PC-9 (cell line): ENCODE data around the gene VOPP1. TPM values are rescaled to one million over a fixed set of nuclear protein-coding genes. Genes with fewer than 3 reads are reported as not detected.

ENCODE experiments used
- BruUV-seq: library from RNA; stranded (reverse); fragments of 400-500 nt; replicated peaks from 2 replicates; lab custom pipeline; 2021; lab: Mats Ljungman, UMichigan
- CTCF ChIA-PET: fragments of 300-600 bp; sonication (Branson Sonifier 250); formaldehyde crosslinking; loops from one replicate; lab custom pipeline; 2022; ENCODE audit warnings: antibody characterized with exemption; lab: Charles Lee
- POLR2A ChIA-PET: fragments of 300-600 bp; sonication (Branson Sonifier 250); formaldehyde crosslinking; loops from one replicate; lab custom pipeline; 2022; ENCODE audit warnings: antibody characterized with exemption; ENCODE audit not compliant: unreplicated experiment; lab: Charles Lee
- DNase-seq, 2 experiments: peaks; one replicate each; pipeline versions ENCODE4 v3.0.0 to v3.0.0-alpha.2; 2015 to 2022; ENCODE audit warnings: mixed read lengths in 1 of 2
- H2AFZ ChIP-seq: fragments of 200-600 bp; sonication (generic); 2 replicates; pipeline ENCODE4 v1.8.1; 2017; ENCODE audit warnings: antibody characterized with exemption
- H3F3A ChIP-seq: fragments of 200-600 bp; sonication (generic); 2 replicates; pipeline ENCODE4 v1.8.1; 2017; ENCODE audit warnings: antibody characterized with exemption, mild to moderate bottlenecking, low read depth; ENCODE audit not compliant: insufficient read depth
- H3K27ac ChIP-seq: fragments of 200-600 bp; sonication (generic); 2 replicates; pipeline ENCODE4 v1.6.1; 2016; ENCODE audit warnings: mixed run types
- H3K27me3 ChIP-seq: fragments of 200-600 bp; sonication (generic); 2 replicates; pipeline ENCODE4 v1.6.1; 2016; ENCODE audit warnings: low read depth, mixed run types; ENCODE audit not compliant: insufficient read depth
- H3K36me3 ChIP-seq: fragments of 200-600 bp; sonication (generic); 2 replicates; pipeline ENCODE4 v1.6.1; 2016; ENCODE audit warnings: low read depth, mixed run types
- H3K4me1 ChIP-seq: fragments of 200-600 bp; sonication (generic); replicated peaks from 2 replicates; pipeline ENCODE4 v1.6.1; 2016; ENCODE audit warnings: mixed run types; ENCODE audit not compliant: insufficient read depth
- H3K4me2 ChIP-seq: fragments of 200-600 bp; sonication (generic); 2 replicates; pipeline ENCODE4 v1.6.1; 2017; ENCODE audit warnings: mixed run types
- H3K4me3 ChIP-seq: fragments of 200-600 bp; sonication (generic); 2 replicates; pipeline ENCODE4 v1.6.1; 2016; ENCODE audit warnings: mixed run types
- H3K79me2 ChIP-seq: fragments of 200-600 bp; sonication (generic); 2 replicates; pipeline ENCODE4 v1.6.1; 2017; ENCODE audit warnings: low read depth, mixed run types
- H3K9me2 ChIP-seq: fragments of 200-600 bp; sonication (generic); 2 replicates; pipeline ENCODE4 v1.8.1; 2017; ENCODE audit warnings: mild to moderate bottlenecking; ENCODE audit not compliant: insufficient read depth
- H3K9me3 ChIP-seq: fragments of 200-600 bp; sonication (generic); 2 replicates; pipeline ENCODE4 v1.8.1; 2016; ENCODE audit warnings: low read depth; ENCODE audit not compliant: insufficient read depth
- H4K20me1 ChIP-seq: fragments of 200-600 bp; sonication (generic); 2 replicates; pipeline ENCODE4 v1.8.1; 2017; ENCODE audit not compliant: insufficient read depth
- EZH2 ChIP-seq: fragments of 200-600 bp; sonication (generic); IDR thresholded peaks from 2 replicates; pipeline ENCODE4 v1.8.0; 2017; ENCODE audit warnings: antibody characterized with exemption, low read depth
- intact Hi-C: fragments of 100-400 bp; cut with micrococcal nuclease; formaldehyde crosslinking; loops from one replicate; pipeline ENCODE4 v1.10.0; 2022; ENCODE audit not compliant: unreplicated experiment
- total RNA-seq: library from RNA; stranded (reverse); gene quantifications from 2 replicates; pipeline ENCODE4 v1.2.3, GENCODE V29; 2021
- TF ChIP-seq, protein P1 (sequence below): fragments of 200-600 bp; sonication (generic); conservative IDR thresholded peaks from 2 replicates; pipeline ENCODE4 v1.6.1; 2017; ENCODE audit warnings: mixed run types, antibody characterized with exemption, mild to moderate bottlenecking, moderate library complexity

VOPP1 gene
- total RNA-seq, 1 experiment from 2014 or later, result 207 TPM

- intact Hi-C loops, result no loop called here
- no peaks in the 10 kb centered on the region for H3K27me3 ChIP-seq
- H3K27ac ChIP-seq, result no peak overlapping the region
- no peaks in the 10 kb centered on the region for H3F3A ChIP-seq
- BruUV-seq, result no TSS peak
- H3K79me2 ChIP-seq, result no peaks in the 10 kb centered on the region
- no peak overlapping the region for H3K4me2 ChIP-seq
- CTCF ChIA-PET, result no interaction called here
- H2AFZ ChIP-seq, result no peak overlapping the region
- TF ChIP-seq EZH2, result no peak
- TF ChIP-seq, protein P1, sequence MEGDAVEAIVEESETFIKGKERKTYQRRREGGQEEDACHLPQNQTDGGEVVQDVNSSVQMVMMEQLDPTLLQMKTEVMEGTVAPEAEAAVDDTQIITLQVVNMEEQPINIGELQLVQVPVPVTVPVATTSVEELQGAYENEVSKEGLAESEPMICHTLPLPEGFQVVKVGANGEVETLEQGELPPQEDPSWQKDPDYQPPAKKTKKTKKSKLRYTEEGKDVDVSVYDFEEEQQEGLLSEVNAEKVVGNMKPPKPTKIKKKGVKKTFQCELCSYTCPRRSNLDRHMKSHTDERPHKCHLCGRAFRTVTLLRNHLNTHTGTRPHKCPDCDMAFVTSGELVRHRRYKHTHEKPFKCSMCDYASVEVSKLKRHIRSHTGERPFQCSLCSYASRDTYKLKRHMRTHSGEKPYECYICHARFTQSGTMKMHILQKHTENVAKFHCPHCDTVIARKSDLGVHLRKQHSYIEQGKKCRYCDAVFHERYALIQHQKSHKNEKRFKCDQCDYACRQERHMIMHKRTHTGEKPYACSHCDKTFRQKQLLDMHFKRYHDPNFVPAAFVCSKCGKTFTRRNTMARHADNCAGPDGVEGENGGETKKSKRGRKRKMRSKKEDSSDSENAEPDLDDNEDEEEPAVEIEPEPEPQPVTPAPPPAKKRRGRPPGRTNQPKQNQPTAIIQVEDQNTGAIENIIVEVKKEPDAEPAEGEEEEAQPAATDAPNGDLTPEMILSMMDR, result no peak
- no peaks in the 10 kb centered on the region for H3K4me1 ChIP-seq
- peaks cover 10% of the 10 kb centered on the region for H3K9me3 ChIP-seq
- H3K9me2 ChIP-seq, result no peaks in the 10 kb centered on the region
- H4K20me1 ChIP-seq, result no peaks in the 10 kb centered on the region
- peaks cover 34% of the 10 kb centered on the region for H3K36me3 ChIP-seq
- POLR2A ChIA-PET, result interaction anchor here (0.9 kb wide), 1 partner anchor 714 kb away, joined by 5 read pairs; no protein-coding TSS in a partner anchor
- DNase-seq, result no peak
- no peak overlapping the region for H3K4me3 ChIP-seq
Observed at GRCh38 chr7:55467047-55467593, 105.2 kb downstream of the VOPP1 start.

DNA sequence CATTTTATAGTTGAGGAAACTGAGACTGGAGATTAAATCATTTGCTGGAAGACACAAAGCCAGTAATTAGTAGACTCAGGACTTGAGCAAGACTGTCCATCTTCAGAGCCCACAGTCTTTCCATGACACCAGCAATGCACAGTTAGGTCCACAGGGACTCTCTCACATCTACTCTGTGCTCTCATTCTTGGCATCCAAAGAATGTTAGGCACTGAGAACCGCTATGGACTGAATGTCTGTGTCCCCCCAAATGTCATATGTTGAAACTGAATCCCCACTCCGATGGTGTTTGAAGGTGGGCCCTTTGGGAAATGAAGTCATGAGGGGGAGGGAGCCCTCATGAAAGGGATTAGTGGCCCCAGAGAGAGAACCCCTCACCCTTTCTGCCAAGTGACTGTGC is 106.6 kb downstream of the VOPP1 start:
- no peak overlapping the region for H3K4me3 ChIP-seq
- intact Hi-C loops, result no loop called here
- H3K27ac ChIP-seq, result no peak overlapping the region
- H3K79me2 ChIP-seq, result no peaks in the 10 kb centered on the region
- no peak for TF ChIP-seq EZH2
- H3K9me2 ChIP-seq, result no peaks in the 10 kb centered on the region
- CTCF ChIA-PET, result no interaction called here
- DNase-seq, result no peak
- H3F3A ChIP-seq, result no peaks in the 10 kb centered on the region
- BruUV-seq, result no TSS peak
- H4K20me1 ChIP-seq, result no peaks in the 10 kb centered on the region
- POLR2A ChIA-PET, result no interaction called here
- no peaks in the 10 kb centered on the region for H3K27me3 ChIP-seq
- no peak overlapping the region for H2AFZ ChIP-seq
- H3K9me3 ChIP-seq, result peaks cover 20% of the 10 kb centered on the region
- H3K4me1 ChIP-seq, result no peaks in the 10 kb centered on the region
- peaks cover 40% of the 10 kb centered on the region for H3K36me3 ChIP-seq
- no peak overlapping the region for H3K4me2 ChIP-seq

- H3K4me2 ChIP-seq, result no peak overlapping the region
- no peak for DNase-seq
- no peaks in the 10 kb centered on the region for H3K79me2 ChIP-seq
- H3K27ac ChIP-seq, result no peak overlapping the region
- no peaks in the 10 kb centered on the region for H3K9me2 ChIP-seq
- H3K27me3 ChIP-seq, result no peaks in the 10 kb centered on the region
- POLR2A ChIA-PET, result no interaction called here
- TF ChIP-seq, protein P1, result no peak
- TF ChIP-seq EZH2, result no peak
- intact Hi-C loops, result no loop called here
- H2AFZ ChIP-seq, result no peak overlapping the region
- no peak overlapping the region for H3K4me3 ChIP-seq
- peaks cover 45% of the 10 kb centered on the region for H3K36me3 ChIP-seq
- peaks cover 31% of the 10 kb centered on the region for H3K9me3 ChIP-seq
- BruUV-seq, result no TSS peak
- H4K20me1 ChIP-seq, result no peaks in the 10 kb centered on the region
- CTCF ChIA-PET, result no interaction called here
- H3F3A ChIP-seq, result peaks cover 5% of the 10 kb centered on the region; the same call in 1 of the 2 replicates
- H3K4me1 ChIP-seq, result no peaks in the 10 kb centered on the region
Observed at GRCh38 chr7:55464422-55464821, 107.9 kb downstream of the VOPP1 start.
